Limb (tissue), 2 donors: ENCODE data around the gene FPR2.
"Not testable (repeated sequence)": the region's sequence is repeated elsewhere in the genome, so short reads cannot be mapped to it uniquely, and the experiment has no call there.

Experiments used
- DNase-seq, 2 donors: peaks; one replicate each; pipeline ENCODE4 v3.0.0-alpha.2; 2016; ENCODE audit errors: extremely low spot score in 2 of 2

FPR2 gene, protein sequence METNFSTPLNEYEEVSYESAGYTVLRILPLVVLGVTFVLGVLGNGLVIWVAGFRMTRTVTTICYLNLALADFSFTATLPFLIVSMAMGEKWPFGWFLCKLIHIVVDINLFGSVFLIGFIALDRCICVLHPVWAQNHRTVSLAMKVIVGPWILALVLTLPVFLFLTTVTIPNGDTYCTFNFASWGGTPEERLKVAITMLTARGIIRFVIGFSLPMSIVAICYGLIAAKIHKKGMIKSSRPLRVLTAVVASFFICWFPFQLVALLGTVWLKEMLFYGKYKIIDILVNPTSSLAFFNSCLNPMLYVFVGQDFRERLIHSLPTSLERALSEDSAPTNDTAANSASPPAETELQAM

DNA sequence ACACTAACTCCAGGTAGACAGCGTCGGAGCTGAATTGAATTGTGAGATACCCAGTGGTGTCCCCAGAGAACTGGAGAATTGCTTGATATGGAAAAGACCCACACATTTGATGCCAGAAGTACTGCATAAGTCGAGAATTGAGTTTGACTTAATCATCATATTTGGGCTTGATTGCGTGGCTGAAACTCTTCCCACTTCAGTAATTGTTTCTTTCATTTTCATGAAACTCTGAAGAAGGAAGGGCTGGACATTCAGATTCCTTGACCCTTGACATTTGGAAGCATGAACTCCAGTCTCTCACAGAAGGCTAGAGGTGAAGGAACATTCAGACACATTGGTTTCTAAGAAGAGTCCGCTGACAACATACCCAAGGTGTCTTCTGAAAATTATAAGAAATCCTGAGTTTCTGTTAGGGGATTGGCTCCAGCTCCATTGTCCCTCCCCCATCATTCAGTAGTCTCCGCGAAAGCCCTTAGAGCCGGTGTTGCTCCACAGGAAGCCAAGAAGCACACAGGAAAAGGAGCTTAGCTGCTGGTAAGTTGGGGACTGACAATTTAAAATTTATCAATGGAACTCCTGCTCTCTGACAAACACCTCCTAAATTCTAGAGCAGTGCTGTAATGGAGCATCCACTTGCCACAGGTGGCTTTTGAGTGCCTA is at the start of gene FPR2:
TSS of gene FPR2 (plus strand) at position 484 of the 660 bp plus-strand sequence. CDS start 7,479 bp downstream, outside the sequence.
- DNase-seq, result no peak

DNA sequence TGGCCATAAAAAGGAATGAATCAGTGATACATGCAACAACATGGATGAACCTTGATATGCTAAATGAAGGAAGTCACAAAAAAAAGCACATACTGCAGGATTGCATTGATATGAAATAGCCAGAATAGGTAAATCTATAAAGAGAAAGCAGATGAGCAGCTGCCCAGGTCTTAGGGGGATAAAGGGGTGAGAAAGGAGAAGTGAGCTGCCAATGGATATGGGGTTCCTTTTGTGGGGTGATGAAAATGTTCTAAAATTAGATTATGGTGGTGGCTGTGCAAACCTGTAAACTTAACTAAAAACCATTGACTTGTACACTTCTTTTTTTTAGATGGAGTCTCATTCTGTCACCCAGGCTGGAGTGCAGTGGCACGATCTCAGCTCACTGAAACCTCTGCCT is 49.3 kb upstream of the FPR2 start:
- no peak for DNase-seq

DNA sequence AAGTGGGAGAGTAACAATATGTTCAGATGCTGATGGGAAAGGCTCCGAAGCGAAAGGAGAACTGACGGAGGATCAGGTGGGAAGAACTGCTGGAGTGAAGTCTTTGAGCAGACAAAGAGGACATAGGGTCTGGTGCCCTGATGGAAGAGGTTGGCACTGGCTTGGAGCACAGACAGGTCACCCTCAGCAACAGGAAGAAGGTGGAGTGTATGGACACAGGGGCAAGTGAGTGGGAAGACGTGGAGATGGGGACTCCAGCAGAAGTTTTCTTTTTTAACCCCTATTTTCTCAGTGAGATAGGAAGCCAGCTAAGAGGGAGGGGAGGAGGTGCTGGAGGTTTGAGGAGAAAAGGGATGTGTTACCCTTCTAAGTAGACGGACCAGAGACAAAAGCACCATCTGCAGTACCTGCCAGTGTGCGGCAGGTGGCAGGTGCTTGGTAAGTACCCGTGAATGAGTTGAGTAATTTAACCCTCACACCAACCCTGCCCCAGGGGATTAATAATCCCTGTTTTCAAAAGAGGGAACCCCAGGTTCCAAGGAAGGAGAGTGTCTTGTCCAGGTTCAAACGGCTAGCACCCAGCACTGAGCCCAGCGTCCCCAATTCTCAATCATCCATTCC is 48.4 kb upstream of the FPR2 start:
- DNase-seq, result no peak

DNA sequence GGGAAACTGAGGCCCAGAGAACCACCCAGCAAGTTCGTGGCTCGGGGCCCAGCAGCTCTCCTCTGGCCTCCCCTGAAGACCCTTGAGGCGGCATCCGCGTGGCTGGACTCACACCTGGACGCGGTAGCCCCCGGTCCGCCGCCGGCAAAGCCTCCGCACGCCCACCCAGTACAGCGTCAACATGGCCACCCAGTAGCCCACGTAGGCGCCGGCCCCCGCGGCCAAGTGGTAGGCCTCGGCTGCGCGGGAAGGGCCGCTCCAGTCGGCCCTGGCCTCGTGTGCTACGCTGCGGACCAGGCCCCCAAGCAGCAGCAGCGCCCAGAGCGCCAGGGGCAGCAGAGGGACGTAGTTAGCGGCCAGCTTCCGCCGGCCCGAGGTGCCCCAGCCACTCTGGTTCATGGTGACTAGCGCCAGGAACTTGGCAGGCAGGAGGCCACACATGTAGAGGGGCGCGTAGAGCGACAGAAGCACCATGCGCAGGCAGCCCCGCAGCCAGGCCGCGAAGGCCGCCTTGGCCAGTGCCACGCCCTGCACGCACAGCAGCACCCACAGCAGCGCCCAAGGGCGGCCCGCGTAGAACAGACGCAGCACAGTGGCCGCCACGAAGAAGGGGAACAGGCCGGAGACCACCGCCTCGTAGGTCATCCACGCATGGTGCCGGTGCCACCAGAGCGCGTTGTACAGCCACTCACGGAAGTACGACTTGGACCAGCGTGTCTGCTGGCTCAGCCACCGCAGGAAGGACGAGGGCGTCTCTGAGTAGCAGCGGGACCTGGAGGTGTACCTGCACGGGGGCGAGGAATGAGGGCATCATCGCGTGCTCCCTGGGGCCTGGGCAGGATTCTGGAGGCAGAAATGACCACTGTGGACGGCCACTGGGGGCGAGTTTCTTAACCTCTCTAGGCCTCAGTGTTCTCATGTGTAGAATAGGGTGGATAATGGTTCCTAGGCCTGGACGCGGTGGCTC is 47.4 kb upstream of the FPR2 start:
- no peak for DNase-seq

DNA sequence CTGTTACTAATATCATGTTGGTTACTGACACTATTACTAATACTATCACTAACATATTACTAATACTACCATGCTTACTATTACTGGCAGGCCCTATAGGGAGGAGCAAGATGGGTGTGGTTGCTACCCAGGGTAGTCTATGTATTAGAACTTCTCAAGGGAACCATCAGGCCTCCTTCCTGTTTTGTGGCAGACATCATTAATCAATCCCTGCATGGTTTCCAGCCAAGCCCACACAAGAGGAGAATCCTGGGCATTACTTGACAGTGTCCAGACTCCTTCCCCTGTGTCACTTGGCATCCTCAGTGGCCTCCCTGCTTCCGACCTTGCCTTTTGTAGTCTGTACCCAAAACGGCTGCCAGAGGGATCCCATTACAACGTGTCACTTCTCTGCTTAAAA is 46.1 kb upstream of the FPR2 start:
- DNase-seq, result no peak

DNA sequence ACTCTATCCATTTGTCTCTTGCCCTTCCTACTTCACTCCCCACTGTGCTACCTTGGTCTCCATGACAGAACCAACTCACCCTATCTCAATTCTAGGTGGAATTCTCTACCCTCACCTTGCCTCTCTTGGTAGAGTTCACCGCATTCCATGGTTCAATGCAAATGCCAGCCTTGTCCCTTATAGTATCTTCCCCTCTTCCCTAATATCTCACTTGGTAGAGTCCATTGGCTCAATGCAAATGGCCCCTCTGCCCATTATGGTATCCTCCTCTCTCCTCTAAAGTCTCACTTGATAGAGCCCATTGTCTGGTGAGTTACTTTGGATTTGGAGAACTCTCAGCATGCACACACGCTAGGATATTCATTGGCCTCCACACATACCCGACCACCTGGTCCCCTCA is 45.1 kb upstream of the FPR2 start:
- no peak for DNase-seq

DNA sequence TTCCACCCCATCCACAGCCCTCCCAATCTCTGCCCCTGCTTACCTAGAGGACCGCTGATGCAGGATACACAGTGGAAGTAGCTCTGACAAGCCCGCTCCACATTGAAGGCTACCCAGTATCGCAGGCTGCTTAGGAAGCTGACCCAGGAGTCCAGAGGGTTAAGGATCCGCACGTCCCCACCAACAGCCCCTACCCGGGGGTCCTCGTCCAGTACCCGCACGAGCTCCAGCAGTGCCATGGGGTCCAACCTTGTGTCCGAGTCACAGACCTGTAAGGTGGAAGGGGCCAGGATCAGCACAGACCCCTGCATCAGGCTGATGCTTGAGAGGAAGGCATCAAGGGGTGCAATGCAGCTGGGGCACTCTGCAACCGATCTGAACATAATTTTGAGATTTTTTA is 44.1 kb upstream of the FPR2 start:
- no peak for DNase-seq

DNA sequence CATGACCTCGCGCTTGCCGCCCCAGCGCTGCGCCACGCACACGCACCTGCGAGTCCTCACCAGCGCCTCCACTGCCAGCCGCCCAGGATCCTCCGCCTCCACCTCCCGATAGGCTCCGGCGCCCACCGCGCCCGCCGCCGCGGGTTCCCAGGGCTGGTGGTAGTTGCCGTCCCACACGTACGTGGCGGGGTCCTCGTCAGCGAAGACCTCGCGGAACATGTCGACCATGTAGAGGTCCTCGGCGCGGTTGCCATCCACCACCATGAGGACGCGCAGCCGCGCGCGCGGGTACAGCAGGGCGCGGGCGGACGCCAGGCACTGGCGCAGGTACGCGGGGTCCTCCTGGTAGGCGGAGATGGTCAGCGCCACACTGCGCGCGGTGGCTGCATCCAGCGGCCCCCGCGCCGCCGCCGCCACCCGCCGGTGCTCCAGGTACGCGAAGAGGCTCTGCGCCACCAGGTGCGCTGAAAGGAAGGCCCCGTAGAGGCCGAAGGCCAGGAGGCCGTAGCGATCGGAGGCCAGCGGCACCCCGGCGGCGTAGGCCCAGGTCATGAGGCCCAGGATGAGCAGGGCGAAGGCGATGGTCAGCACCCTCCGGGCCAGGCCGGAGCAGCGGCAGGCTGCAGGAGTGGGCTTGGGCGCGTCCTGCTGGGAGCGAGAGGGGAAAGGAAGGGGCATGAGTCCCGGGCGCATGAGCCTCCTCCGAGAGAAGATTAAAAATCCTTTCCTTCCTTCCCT is 41.6 kb upstream of the FPR2 start:
- no peak for DNase-seq

DNA sequence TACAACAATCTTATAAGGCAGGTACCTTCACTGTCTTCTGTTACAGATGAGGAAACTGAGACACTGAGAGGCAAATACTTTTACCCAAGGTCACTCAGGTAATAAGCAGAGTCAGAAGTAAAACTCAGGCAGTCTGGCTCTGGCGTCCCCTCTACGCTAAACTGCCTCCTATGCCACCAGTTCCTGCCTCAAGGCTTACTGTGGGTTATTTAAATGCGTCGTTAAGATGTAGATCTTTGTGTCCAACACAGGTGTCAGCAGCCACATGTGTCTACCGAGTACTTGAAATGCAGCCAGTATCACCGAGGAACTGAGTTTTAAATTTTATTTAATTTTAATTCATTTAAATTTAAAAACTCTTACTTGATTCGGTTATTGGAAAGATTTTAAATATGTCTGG is 39.1 kb upstream of the FPR2 start:
- no peak for DNase-seq

DNA sequence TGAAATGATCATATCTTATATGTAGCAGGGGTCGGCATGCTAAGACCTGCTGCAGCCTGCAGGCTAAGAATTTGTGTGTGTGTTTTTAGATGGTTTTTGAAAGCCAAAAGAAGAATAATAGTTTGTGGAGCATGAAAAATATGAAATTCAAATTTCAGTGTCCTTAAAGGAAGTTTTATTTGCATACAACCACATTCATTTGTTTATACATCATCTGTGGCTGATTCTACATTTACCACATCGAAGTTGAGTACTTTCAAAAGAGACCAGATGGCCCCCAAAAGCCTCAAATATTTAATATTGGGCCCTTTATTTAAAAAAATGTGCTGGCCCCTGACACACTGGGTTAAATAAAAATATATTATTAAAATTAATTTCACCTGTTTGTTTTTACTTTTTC is 38.5 kb upstream of the FPR2 start:
- no peak for DNase-seq

DNA sequence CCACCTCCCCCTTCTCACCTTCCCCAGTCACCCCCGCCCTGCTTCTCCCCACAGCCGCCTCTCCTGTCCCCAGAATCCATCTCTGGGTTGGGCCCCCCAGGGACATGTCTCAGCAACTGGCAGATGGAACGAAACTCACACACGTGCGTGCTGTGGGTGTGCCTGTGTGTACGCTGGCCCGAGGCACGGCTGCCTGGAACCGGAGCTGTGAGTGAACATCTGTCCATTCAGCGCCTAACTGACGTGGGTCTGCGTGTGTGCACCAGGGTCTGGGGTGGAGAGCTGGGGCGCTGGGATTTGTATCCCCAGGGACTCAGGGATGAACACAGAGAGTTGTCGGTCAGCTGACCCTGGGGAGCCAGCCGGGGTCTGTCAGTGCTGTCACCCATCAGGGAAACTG is 36.4 kb upstream of the FPR2 start:
- no peak for DNase-seq

DNA sequence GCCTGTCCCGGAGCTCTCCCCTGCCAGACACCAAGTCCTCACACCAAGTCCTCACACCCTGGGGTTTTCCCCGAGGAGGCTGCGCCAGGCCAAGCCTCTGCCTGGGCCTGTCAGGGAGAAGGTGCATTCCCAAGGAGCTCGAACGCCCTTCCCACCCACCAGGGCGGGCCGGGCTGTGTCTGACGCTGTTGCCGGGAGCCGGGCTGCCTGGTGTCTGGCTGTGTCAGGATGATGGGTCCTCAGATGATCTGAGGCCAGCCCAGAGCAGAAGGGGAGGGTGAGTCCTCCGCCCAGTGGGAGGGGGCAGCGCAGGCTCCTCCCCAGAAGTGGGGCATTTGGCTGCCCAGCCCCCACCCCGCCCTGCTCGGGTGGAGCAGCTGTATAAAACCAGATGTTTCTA is 34.9 kb upstream of the FPR2 start:
- DNase-seq, result peak in 1 of 2 donors; percentile 57

DNA sequence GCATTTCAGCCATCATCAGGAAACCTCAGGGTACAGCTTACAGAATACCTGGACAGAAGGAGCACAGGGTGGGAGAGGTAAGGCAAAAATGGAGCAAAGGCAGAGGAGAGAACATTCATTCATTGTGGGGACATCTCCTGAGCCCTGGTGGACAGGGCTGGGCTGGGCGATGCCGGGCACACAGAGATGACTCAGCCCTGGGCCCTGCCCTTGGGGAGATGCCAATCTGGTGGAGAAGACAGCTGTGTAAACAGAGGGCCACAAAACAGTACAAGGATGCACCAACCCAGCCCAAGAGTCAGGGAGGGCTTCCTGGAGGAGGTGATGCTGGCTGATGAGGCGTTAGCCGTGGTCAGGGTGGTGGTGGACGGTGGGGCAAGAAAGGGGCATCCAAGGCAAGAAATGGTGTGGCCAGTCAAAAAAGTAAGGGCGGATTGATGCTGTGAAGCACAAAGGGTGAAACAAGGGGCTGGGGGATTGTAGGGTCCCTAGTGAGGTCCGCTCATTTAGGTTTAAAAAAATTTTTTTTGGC is 33.6 kb upstream of the FPR2 start:
- DNase-seq, result no peak

DNA sequence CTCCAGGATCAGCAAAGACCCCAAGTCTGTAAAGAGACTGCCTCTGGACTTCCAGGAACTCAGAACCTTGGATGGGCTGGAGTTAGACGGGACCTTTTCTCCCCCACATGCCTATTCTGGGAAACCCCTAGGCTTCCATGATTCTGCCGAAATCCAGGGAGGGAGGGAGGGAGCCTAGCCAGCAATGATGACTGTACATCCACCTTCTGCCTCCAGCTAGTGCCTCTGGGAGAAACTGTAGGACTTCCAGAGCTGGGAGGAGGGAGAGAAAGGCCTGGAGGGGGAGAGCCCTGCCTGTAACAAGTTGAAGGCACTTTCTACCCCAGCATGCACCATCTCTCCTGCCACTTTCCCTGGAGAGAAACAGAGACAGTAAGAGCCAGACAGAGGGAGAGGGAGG is 31.2 kb upstream of the FPR2 start:
- DNase-seq, result no peak

DNA sequence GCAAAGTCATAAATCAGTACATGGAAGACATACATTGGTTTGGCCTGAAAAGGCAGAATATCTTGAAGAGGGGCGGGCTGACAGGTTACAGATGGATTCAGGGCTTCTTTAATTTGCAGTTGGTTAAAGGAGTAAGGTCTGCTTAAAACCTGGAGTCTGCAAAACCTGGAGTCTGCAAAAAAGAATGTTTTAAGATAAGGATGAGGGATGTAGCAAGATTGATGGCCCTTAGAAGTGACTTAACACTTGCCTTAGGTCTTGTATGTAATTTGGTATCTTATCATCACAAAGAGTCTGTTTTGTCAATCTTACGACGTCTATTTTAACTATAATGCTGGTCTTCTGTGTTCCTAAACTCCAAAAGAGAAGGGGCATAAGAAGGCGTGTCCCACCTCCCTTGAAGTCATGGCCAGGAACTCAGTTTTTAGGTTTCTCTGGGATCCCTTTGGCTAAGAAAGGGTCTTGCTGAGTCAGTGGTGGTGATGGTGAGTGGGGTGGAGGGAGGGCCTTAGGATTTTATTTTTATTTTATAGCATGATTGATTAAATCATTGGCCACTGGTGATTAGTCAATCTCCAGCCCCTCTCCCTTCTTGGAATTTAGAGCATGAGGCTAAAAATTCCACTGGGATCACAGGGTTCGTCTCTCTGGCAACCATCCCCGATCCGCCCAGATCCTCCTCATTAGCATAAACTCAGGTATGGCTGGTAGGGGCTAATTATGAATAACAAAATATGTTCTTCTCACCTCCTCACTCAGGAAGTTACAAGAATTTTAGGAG is 27.0 kb upstream of the FPR2 start:
- no peak for DNase-seq

DNA sequence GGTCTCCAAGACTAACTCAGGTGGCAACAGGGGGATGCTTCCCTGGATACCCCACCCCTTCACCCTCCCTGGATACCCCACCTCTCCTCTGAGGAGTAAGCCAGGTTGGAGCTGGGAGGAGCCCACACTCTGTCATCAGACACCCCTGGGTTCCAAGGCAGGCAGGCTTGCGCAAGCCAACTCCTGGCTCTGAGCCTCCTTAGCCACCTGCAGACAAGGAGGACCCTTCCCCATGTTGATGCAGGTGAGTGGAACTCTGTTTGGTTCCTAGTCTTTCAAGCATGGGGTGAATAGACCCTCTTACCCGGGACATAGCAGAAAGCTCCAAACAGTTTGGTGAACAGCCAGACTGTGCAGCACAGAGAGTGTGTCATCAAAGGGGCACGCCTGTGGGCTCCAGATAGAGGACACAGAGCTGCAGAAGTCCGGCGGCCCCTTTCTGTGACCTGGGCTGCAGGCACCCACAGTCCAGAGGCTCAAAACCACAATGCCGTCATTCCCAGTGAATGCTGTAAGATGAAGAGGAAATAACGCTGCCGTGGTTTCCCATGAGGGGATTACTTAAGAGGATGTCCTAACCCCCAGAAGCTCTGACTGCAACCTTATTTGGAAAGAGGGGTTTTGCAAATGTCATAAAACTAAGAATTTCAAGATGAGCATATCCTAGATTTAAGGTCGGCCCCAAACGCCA is 25.1 kb upstream of the FPR2 start:
- no peak for DNase-seq

DNA sequence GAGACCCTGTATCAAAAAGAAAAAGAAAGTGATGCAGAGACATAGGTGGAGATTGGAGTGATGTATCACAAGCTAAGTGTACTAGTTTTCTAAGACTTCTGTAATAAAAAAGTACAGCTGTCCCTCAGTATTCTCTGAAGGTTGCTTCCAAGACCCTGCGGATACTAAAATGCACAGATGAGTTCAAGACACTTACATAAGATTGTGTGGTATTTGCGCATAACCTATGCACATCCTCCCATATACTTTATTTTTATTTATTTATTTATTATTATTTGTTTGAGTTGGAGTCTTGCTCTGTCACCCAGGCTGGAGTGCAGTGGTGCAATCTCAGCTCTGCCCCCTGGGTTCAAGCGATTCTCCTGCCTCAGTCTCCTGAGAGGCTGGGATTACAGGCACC is 23.6 kb upstream of the FPR2 start:
- no peak for DNase-seq

DNA sequence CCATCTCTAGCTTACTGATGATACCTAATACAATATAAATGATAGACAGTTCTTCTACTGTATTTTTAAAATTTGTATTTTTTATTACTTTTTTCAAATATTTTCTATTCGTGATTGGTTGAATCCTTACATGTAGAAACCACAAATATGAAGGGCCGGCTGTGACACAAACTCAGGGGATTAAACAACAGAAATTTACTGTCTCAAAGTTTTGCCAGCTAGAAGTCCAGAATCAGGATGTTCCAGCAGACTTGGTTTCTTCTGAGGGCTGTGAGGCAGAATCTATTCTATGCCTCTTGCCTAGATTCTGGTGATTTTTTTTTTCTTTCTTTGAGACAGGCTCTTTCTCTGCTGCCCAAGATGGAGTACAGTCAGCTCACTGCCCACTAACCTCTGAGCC is 23.1 kb upstream of the FPR2 start:
- DNase-seq, result no peak

DNA sequence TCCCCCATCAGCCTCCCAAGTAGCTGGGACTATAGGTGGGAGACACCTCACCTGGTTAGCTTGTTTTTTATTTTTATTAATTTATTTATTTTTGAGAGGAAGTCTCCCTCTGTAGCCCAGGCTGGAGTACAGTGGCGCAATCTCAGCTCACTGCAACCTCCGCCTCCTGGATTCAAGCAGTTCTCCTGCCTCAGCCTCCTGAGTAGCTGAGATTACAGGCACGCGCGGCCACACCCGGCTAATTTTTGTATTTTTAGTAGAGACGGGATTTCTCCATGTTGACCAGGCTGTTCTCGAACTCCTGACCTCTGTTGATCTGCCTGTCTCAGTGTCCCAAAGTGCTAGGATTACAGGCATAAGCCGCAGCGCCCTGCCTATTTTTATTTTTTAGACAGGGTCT is 22.5 kb upstream of the FPR2 start:
- not testable (repeated sequence) for DNase-seq
